ENCODE results near the gene LRRC49.

Gene LRRC49

GRCh38 chr15:71049706-71050422, 157.2 kb downstream of the LRRC49 start:
- DNase-seq (ENCODE audit: low read depth in 2 of 2) = no peak

- DNase-seq (ENCODE audit: low read depth in 2 of 2) = no peak
Observed at GRCh38 chr15:71050461-71050860, 157.8 kb downstream of the LRRC49 start.

- no peak for DNase-seq (ENCODE audit: low read depth in 2 of 2)
Observed at GRCh38 chr15:71051539-71051938, 158.9 kb downstream of the LRRC49 start.

- DNase-seq (ENCODE audit: low read depth in 2 of 2) = no peak
Observed at GRCh38 chr15:71052356-71052755, 159.7 kb downstream of the LRRC49 start.

GRCh38 chr15:71054286-71054952, 161.8 kb downstream of the LRRC49 start:
- no peak for DNase-seq (ENCODE audit: low read depth in 2 of 2)

- no peak for DNase-seq (ENCODE audit: low read depth in 2 of 2)
Observed at GRCh38 chr15:71055461-71055860, 162.8 kb downstream of the LRRC49 start.

- DNase-seq (ENCODE audit: low read depth in 2 of 2) = no peak
Observed at GRCh38 chr15:71056111-71056510, 163.5 kb downstream of the LRRC49 start.

- no peak for DNase-seq (ENCODE audit: low read depth in 2 of 2)
Observed at GRCh38 chr15:71057143-71057542, 164.5 kb downstream of the LRRC49 start.

- no peak for DNase-seq (ENCODE audit: low read depth in 2 of 2)
Observed at GRCh38 chr15:71057581-71057980, 165.0 kb downstream of the LRRC49 start.

GRCh38 chr15:71060983-71061382, 168.4 kb downstream of the LRRC49 start:
- no peak for DNase-seq (ENCODE audit: low read depth in 2 of 2)

- no peak for DNase-seq (ENCODE audit: low read depth in 2 of 2)
Observed at GRCh38 chr15:71066983-71067382, 174.4 kb downstream of the LRRC49 start.

- DNase-seq (ENCODE audit: low read depth in 2 of 2) = no peak
Observed at GRCh38 chr15:71069693-71070092, 177.1 kb downstream of the LRRC49 start.

- DNase-seq (ENCODE audit: low read depth in 2 of 2) = no peak
Observed at GRCh38 chr15:71071529-71071928, 178.9 kb downstream of the LRRC49 start.

- no peak for DNase-seq (ENCODE audit: low read depth in 2 of 2)
Observed at GRCh38 chr15:71072423-71072822, 179.8 kb downstream of the LRRC49 start.

GRCh38 chr15:71078506-71079207, 186.0 kb downstream of the LRRC49 start:
- no peak for DNase-seq (ENCODE audit: low read depth in 2 of 2)

- DNase-seq (ENCODE audit: low read depth in 2 of 2) = no peak
Observed at GRCh38 chr15:71079208-71080044, 186.8 kb downstream of the LRRC49 start.

- no peak for DNase-seq (ENCODE audit: low read depth in 2 of 2)
Observed at GRCh38 chr15:71080166-71080565, 187.5 kb downstream of the LRRC49 start.

GRCh38 chr15:71080705-71081104, 188.1 kb downstream of the LRRC49 start:
- no peak for DNase-seq (ENCODE audit: low read depth in 2 of 2)

- DNase-seq (ENCODE audit: low read depth in 2 of 2) = no peak
Observed at GRCh38 chr15:71082803-71083202, 190.2 kb downstream of the LRRC49 start.

- no peak for DNase-seq (ENCODE audit: low read depth in 2 of 2)
Observed at GRCh38 chr15:71083349-71083748, 190.7 kb downstream of the LRRC49 start.

GRCh38 chr15:71084264-71084663, 191.6 kb downstream of the LRRC49 start:
- no peak for DNase-seq (ENCODE audit: low read depth in 2 of 2)

GRCh38 chr15:71085809-71086208, 193.2 kb downstream of the LRRC49 start:
- no peak for DNase-seq (ENCODE audit: low read depth in 2 of 2)

Measured in activated CD8-positive, alpha-beta memory T cell treated with anti-CD3 and anti-CD28 coated beads for 4 hours (primary cell).